ENCODE data around the gene KPNB1. TPM values are rescaled to one million over a fixed set of nuclear protein-coding genes. Genes with fewer than 3 reads are reported as not detected.
A peak's percentile ranks its signal among the peaks of the same experiment; 100 is the strongest.

The KPNB1 gene
- total RNA-seq, 1 experiment from 2014 or later = 742 TPM

- no peaks in the 10 kb centered on the region for H3K9me3 Mint-ChIP-seq
- no peaks in the 10 kb centered on the region for H3K27me3 Mint-ChIP-seq (ENCODE audit: low read depth)
- Histone ChIP-seq H2BK15ac (ENCODE audit: low read depth, low read length) (no peak overlapping the region), H2AK5ac (ENCODE audit: insufficient read length, low read length) (no peak overlapping the region), H3K9ac (ENCODE audit: extremely low read depth, insufficient read length, low read length) (no peak overlapping the region), H4K8ac (replicated peaks; ENCODE audit: insufficient read length, low read depth, low read length) (no peak overlapping the region), H3K79me1 (ENCODE audit: insufficient read depth, low read depth, low read length, poor library complexity, severe bottlenecking) (no peaks in the 10 kb centered on the region), H3K23me2 (ENCODE audit: insufficient read length, low read depth, low read length, poor library complexity, severe bottlenecking) (no peaks in the 10 kb centered on the region), H3K9me3 (ENCODE audit: control insufficient read depth, low read depth, low read length) (no peaks in the 10 kb centered on the region), H2BK120ac (ENCODE audit: low read depth, low read length, poor library complexity, severe bottlenecking) (no peak overlapping the region), H3K56ac (ENCODE audit: insufficient read length, low read depth, low read length) (no peak overlapping the region), H4K91ac (ENCODE audit: insufficient read length, low read depth, low read length) (no peak overlapping the region), H3K4me2 (ENCODE audit: insufficient read depth, insufficient read length, low read length) (no peak overlapping the region), H2BK12ac (ENCODE audit: insufficient read length, low read depth, low read length) (no peak overlapping the region), H3K4ac (ENCODE audit: low read depth, low read length) (no peak overlapping the region), H3T11ph (ENCODE audit: low read length) (no peak overlapping the region), H2BK5ac (ENCODE audit: insufficient read length, low read length) (no peak overlapping the region), H3K4me1 (ENCODE audit: insufficient read depth, low read length) (no peaks in the 10 kb centered on the region), H3K27me3 (ENCODE audit: insufficient read depth, low read length) (no peaks in the 10 kb centered on the region), H3K23ac (ENCODE audit: insufficient read length, low read depth, low read length) (no peak overlapping the region), H3K14ac (ENCODE audit: insufficient read depth, low read length) (no peak overlapping the region), H4K5ac (ENCODE audit: insufficient read length, low read depth, low read length) (no peak overlapping the region), H2BK20ac (ENCODE audit: low read depth, low read length, poor library complexity, severe bottlenecking) (no peak overlapping the region), H4K20me1 (ENCODE audit: control insufficient read depth, insufficient read depth, insufficient read length) (no peaks in the 10 kb centered on the region), H2AFZ (ENCODE audit: low read length) (no peak overlapping the region), H3K79me2 (ENCODE audit: insufficient read depth, low read length) (no peaks in the 10 kb centered on the region), H3K18ac (ENCODE audit: insufficient read length, low read depth, low read length) (no peak overlapping the region), H3K27ac (ENCODE audit: insufficient read length, low read depth, low read length) (no peak overlapping the region)
- 0 out of 4 replicates have a peak, but pooled peaks cover 0 to 3% of the 10 kb centered on the region in 2 experiments for H3K4me1 Mint-ChIP-seq
- H3K27ac Mint-ChIP-seq = peak overlapping the region in 1 of 3 experiments; percentile 21; a peak in 1 of 7 replicates
- DNase-seq = no peak
- WGBS (ENCODE audit: extremely low coverage, insufficient read length, low lambda C conversion rate) = no CpG with 5 or more reads among the region's 7 CpGs
- H3K36me3 Mint-ChIP-seq (ENCODE audit: insufficient read depth in 1 of 3, low read depth in 3 of 3) = peaks cover 72 to 97% (median 91%) of the 10 kb centered on the region in 3 experiments; a peak in 6 of 7 replicates
- no peak overlapping the region for H3K4me3 Mint-ChIP-seq
- TF ChIP-seq CTCF (conservative IDR thresholded peaks at IDR 0.05) = no peak
Measured at GRCh38 chr17:47678196-47678595, 28.5 kb downstream of the KPNB1 start.
